ENCODE data around the gene PERM1. TPM values are rescaled to one million over a fixed set of nuclear protein-coding genes. Genes with fewer than 3 reads are reported as not detected.
A peak's percentile ranks its signal among the peaks of the same experiment; 100 is the strongest.

Gene PERM1
- total and polyA plus RNA-seq, 2 experiments from 2014 or later: 0.45 TPM; not detected in 1

- peaks cover 2% of the 10 kb centered on the region; the same call in 1 of the 2 replicates for H3K27me3 ChIP-seq (replicated peaks; ENCODE audit: insufficient read depth)
These were observed 18.6 kb upstream of the PERM1 start for GRCh38 chr1:1000357-1001056.

GRCh38 chr1:999725-1000356 is 17.9 kb upstream of the PERM1 start, which contains the start of gene HES4:
HES4 (minus strand) TSS chr1:1000097; CDS start chr1:999973, 124 bp downstream.
- in situ Hi-C loops (cut with MboI): no loop called here

More at GRCh38 chr1:1000357-1001056, 18.6 kb upstream of the PERM1 start:
- DNase-seq: peak; percentile 84
- Histone ChIP-seq H3K4me1 (ENCODE audit: insufficient read depth) (no peaks in the 10 kb centered on the region; the same call in 1 of the 2 replicates), H4K20me1 (ENCODE audit: insufficient read depth) (no peaks in the 10 kb centered on the region), H3K27ac (peak overlapping the region; percentile 56), H2AFZ (peak overlapping the region; percentile 60), H3K4me3 (peak overlapping the region; percentile 71), H3K9me2 (ENCODE audit: insufficient read depth) (no peaks in the 10 kb centered on the region), H3F3A (ENCODE audit: insufficient read depth) (no peaks in the 10 kb centered on the region), H3K4me2 (ENCODE audit: unreplicated experiment) (peak overlapping the region; percentile 70), H3K79me2 (ENCODE audit: insufficient read depth) (no peaks in the 10 kb centered on the region), H3K36me3 (ENCODE audit: low read depth) (no peaks in the 10 kb centered on the region), H3K9me3 (ENCODE audit: low read depth) (no peaks in the 10 kb centered on the region), H3K9ac (peak overlapping the region; percentile 92)
- WGBS, 2 experiments (ENCODE audit: low coverage in 1 of 2, low lambda C conversion rate in 2 of 2, missing lambda C conversion rate in 2 of 2): 3 to 4% methylated on average over 30 to 52 of the region's 75 CpGs
- in situ Hi-C loops (cut with MboI): no loop called here
- TF ChIP-seq EZH2phosphoT487 (IDR thresholded peaks at IDR 0.05; ENCODE audit: insufficient read depth, low read depth): no peak
- TF ChIP-seq EZH2 (IDR thresholded peaks at IDR 0.05; ENCODE audit: insufficient read depth, poor library complexity, severe bottlenecking): no peak

GRCh38 chr1:998995-999724 is 17.3 kb upstream of the PERM1 start:
- Histone ChIP-seq H3F3A (ENCODE audit: insufficient read depth) (no peaks in the 10 kb centered on the region), H3K27ac (no peak overlapping the region), H3K4me2 (ENCODE audit: unreplicated experiment) (peak overlapping the region; percentile 61), H3K9ac (peak overlapping the region; percentile 92), H3K27me3 (replicated peaks; ENCODE audit: insufficient read depth) (peaks cover 6% of the 10 kb centered on the region; the same call in 1 of the 2 replicates), H3K79me2 (ENCODE audit: insufficient read depth) (no peaks in the 10 kb centered on the region), H3K9me3 (ENCODE audit: low read depth) (no peaks in the 10 kb centered on the region), H3K36me3 (ENCODE audit: low read depth) (no peaks in the 10 kb centered on the region), H3K4me3 (peak overlapping the region; percentile 71), H4K20me1 (ENCODE audit: insufficient read depth) (no peaks in the 10 kb centered on the region), H3K4me1 (ENCODE audit: insufficient read depth) (no peaks in the 10 kb centered on the region), H2AFZ (no peak overlapping the region), H3K9me2 (ENCODE audit: insufficient read depth) (no peaks in the 10 kb centered on the region)
- in situ Hi-C loops (cut with MboI): no loop called here
- WGBS, 2 experiments (ENCODE audit: low coverage in 1 of 2, low lambda C conversion rate in 2 of 2, missing lambda C conversion rate in 2 of 2): 1% methylated on average over 38 to 61 of the region's 86 CpGs
- 0 out of 2 replicates have a peak, but pooled peaks have one; percentile 30 for TF ChIP-seq EZH2phosphoT487 (IDR thresholded peaks at IDR 0.05; ENCODE audit: insufficient read depth, low read depth)
- TF ChIP-seq EZH2 (IDR thresholded peaks at IDR 0.05; ENCODE audit: insufficient read depth, poor library complexity, severe bottlenecking): no peak
- DNase-seq: peak; percentile 67

More at GRCh38 chr1:999725-1000356, 17.9 kb upstream of the PERM1 start, which contains the start of gene HES4:
- H3K4me1 ChIP-seq (ENCODE audit: insufficient read depth): no peaks in the 10 kb centered on the region
- peak within 1 kb of the TSS; percentile 70 for H3K4me2 ChIP-seq (ENCODE audit: unreplicated experiment)
- peak within 1 kb of the TSS; percentile 71 for H3K4me3 ChIP-seq
- H3K79me2 ChIP-seq (ENCODE audit: insufficient read depth): no peaks in the 10 kb centered on the region
- WGBS, 2 experiments (ENCODE audit: low coverage in 1 of 2, low lambda C conversion rate in 2 of 2, missing lambda C conversion rate in 2 of 2): 0 to 2% methylated on average over 27 to 33 of the region's 95 CpGs
- H3K9ac ChIP-seq: peak within 1 kb of the TSS; percentile 92
- H3K9me3 ChIP-seq (ENCODE audit: low read depth): no peaks in the 10 kb centered on the region
- DNase-seq: peak; percentile 95
- H3F3A ChIP-seq (ENCODE audit: insufficient read depth): no peaks in the 10 kb centered on the region
- H3K9me2 ChIP-seq (ENCODE audit: insufficient read depth): no peaks in the 10 kb centered on the region
- peaks cover 6% of the 10 kb centered on the region; the same call in 1 of the 2 replicates for H3K27me3 ChIP-seq (replicated peaks; ENCODE audit: insufficient read depth)
- peak within 1 kb of the TSS; percentile 60 for H2AFZ ChIP-seq
- TF ChIP-seq EZH2 (IDR thresholded peaks at IDR 0.05; ENCODE audit: insufficient read depth, poor library complexity, severe bottlenecking) (no peak), EZH2phosphoT487 (IDR thresholded peaks at IDR 0.05; ENCODE audit: insufficient read depth, low read depth) (no peak)
- no peaks in the 10 kb centered on the region for H4K20me1 ChIP-seq (ENCODE audit: insufficient read depth)
- H3K27ac ChIP-seq: peak within 1 kb of the TSS; percentile 56
- no peaks in the 10 kb centered on the region for H3K36me3 ChIP-seq (ENCODE audit: low read depth)

GRCh38 chr1:998745-998994 is 16.8 kb upstream of the PERM1 start:
- TF ChIP-seq EZH2phosphoT487 (IDR thresholded peaks at IDR 0.05; ENCODE audit: insufficient read depth, low read depth): no peak
- TF ChIP-seq EZH2 (IDR thresholded peaks at IDR 0.05; ENCODE audit: insufficient read depth, poor library complexity, severe bottlenecking): no peak
- DNase-seq: no peak
- peak overlapping the region; percentile 71 for H3K4me3 ChIP-seq
- WGBS, 2 experiments (ENCODE audit: low coverage in 1 of 2, low lambda C conversion rate in 2 of 2, missing lambda C conversion rate in 2 of 2): 0 to 1% methylated on average over 1 to 16 of the region's 27 CpGs
- H3K9ac ChIP-seq: peak overlapping the region; percentile 92
- H3K9me3 ChIP-seq (ENCODE audit: low read depth): no peaks in the 10 kb centered on the region
- no peak overlapping the region for H2AFZ ChIP-seq
- no peak overlapping the region for H3K27ac ChIP-seq
- no peaks in the 10 kb centered on the region for H3K4me1 ChIP-seq (ENCODE audit: insufficient read depth)
- no peaks in the 10 kb centered on the region for H3K9me2 ChIP-seq (ENCODE audit: insufficient read depth)
- no peaks in the 10 kb centered on the region for H3F3A ChIP-seq (ENCODE audit: insufficient read depth)
- peaks cover 6% of the 10 kb centered on the region; the same call in 1 of the 2 replicates for H3K27me3 ChIP-seq (replicated peaks; ENCODE audit: insufficient read depth)
- H3K79me2 ChIP-seq (ENCODE audit: insufficient read depth): no peaks in the 10 kb centered on the region
- H3K36me3 ChIP-seq (ENCODE audit: low read depth): no peaks in the 10 kb centered on the region
- peak overlapping the region; percentile 61 for H3K4me2 ChIP-seq (ENCODE audit: unreplicated experiment)
- in situ Hi-C loops (cut with MboI): no loop called here
- H4K20me1 ChIP-seq (ENCODE audit: insufficient read depth): no peaks in the 10 kb centered on the region

All from GM23248 (cell line).